Immature natural killer cell (primary cell): Measurements from ENCODE around the gene DDX52. TPM values are rescaled to one million over a fixed set of nuclear protein-coding genes. Genes with fewer than 3 reads are reported as not detected.
"Not testable (repeated sequence)": the region's sequence is repeated elsewhere in the genome, so short reads cannot be mapped to it uniquely, and the experiment has no call there.

Experiments used
- DNase-seq, 3 donors: peaks; one replicate each; pipeline ENCODE4 v3.0.0; 2022; ENCODE audit warnings: mixed read lengths in 1 of 3
- H3K27ac Mint-ChIP-seq, 6 donors: one replicate each; pipeline ENCODE4 v1.8.0; 2020; ENCODE audit warnings: mixed read lengths in 6 of 6, mild to moderate bottlenecking in 5 of 6, inconsistent platforms in 4 of 6, moderate library complexity in 3 of 6
- H3K27me3 Mint-ChIP-seq, 3 donors: one replicate each; pipeline ENCODE4 v1.8.0; 2020 to 2021; ENCODE audit warnings: low read depth in 3 of 3, mild to moderate bottlenecking in 3 of 3, mixed read lengths in 3 of 3, moderate library complexity in 3 of 3, inconsistent platforms in 1 of 3
- H3K36me3 Mint-ChIP-seq, 3 donors: one replicate each; pipeline ENCODE4 v1.8.0; 2020; ENCODE audit warnings: mixed read lengths in 3 of 3, inconsistent platforms in 2 of 3, mild to moderate bottlenecking in 2 of 3
- H3K4me1 Mint-ChIP-seq, 2 donors: one replicate each; pipeline ENCODE4 v1.8.0; 2020; ENCODE audit warnings: inconsistent platforms in 2 of 2, mild to moderate bottlenecking in 2 of 2, mixed read lengths in 2 of 2, moderate library complexity in 1 of 2
- H3K4me3 Mint-ChIP-seq, 5 donors: one replicate each; pipeline ENCODE4 v1.8.0; 2020; ENCODE audit warnings: mild to moderate bottlenecking in 5 of 5, mixed read lengths in 5 of 5, inconsistent platforms in 3 of 5, moderate library complexity in 3 of 5
- H3K9me3 Mint-ChIP-seq, 6 donors: one replicate each; pipeline ENCODE4 v1.8.0; 2020; ENCODE audit warnings: mild to moderate bottlenecking in 6 of 6, mixed read lengths in 6 of 6, inconsistent platforms in 4 of 6, moderate library complexity in 3 of 6
- polyA plus RNA-seq, 3 donors: library from polyadenylated mRNA; unstranded; fragments of 300-500 nt; fragmentation: Illumina TruSeq; gene quantifications; one replicate each; pipeline ENCODE4 v1.2.3, GENCODE V29; 2021

Gene DDX52
- polyA plus RNA-seq, result 10 to 100 TPM in 1 of 3 donors, 1 to 10 TPM in 2; 7.9 to 19.3 (median 9.3) TPM

- peak; percentile 85 to 87 (median 86) for DNase-seq
- Mint-ChIP-seq H3K27me3 (peaks cover 0 to 13% (median 7%) of the 10 kb centered on the region in 3 donors), H3K27ac (peak within 1 kb of the TSS; percentile 83 to 94 (median 93)), H3K4me1 (peaks cover 34 to 47% of the 10 kb centered on the region in 2 donors), H3K4me3 (peak within 1 kb of the TSS; percentile 93 to 97 (median 96)), H3K36me3 (peaks cover 10 to 14% (median 14%) of the 10 kb centered on the region in 3 donors), H3K9me3 (no peaks in the 10 kb centered on the region)
These were observed at the start of gene DDX52 for GRCh38 chr17:37643118-37643766. Gene DDX52, minus strand, starts transcription at chr17:37643446. Its CDS starts 26 bp downstream, at chr17:37643420.

- Mint-ChIP-seq H3K4me3 (no peak overlapping the region), H3K36me3 (no peaks in the 10 kb centered on the region), H3K27me3 (peaks cover 3 to 11% (median 6%) of the 10 kb centered on the region in 3 donors), H3K27ac (no peak overlapping the region), H3K9me3 (no peaks in the 10 kb centered on the region), H3K4me1 (no peaks in the 10 kb centered on the region)
- no peak for DNase-seq
These were observed 48.6 kb upstream of the DDX52 start for GRCh38 chr17:37691807-37692206.

DNA sequence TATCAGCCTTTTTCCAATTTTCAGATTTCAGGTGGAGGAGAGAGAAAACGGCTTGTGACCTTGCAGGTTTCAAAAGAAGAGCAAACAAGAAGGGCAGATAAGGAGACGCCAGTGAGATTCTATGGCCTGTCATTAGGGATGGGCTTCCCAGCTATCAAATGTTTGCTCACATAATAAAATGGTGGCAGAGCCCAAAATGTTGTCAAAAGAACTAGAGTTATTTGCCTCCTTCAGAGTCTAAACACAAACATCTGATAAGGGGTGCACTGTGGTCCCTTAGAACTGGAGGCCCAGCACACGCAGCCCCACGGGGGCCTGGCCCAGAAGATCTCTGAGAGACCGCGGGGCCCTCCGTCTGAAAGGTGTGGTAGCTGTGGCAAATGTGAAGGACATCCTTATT, 46.1 kb upstream of the DDX52 start:
- no peaks in the 10 kb centered on the region for H3K9me3 Mint-ChIP-seq
- H3K4me3 Mint-ChIP-seq, result no peak overlapping the region

DNA sequence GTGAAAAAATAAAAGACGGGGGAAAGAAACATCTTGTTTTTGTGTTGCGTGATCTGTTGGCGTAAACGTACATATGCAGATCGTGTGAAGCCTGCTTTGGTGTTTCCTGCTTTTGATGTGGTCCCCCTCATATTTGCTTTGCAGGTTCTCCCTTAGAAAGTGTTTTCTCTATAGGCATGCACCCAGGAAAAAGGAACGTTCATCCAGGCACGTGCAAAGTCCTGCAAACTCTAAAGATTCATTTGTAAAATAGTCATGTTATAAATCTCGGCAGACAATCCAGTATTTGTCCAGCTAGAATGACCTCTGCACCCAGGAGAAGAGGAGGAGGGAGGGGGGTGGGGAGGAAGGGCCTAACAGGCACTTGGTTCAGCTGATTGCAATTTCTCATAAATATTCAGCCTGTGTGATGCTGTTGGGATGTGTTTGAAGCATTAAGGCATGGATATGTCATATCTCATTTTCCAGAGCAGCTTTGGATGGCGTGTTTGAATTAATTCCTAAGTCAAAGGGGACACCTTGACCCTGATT, 40.3 kb upstream of the DDX52 start:
- H3K4me3 Mint-ChIP-seq, result no peak overlapping the region
- H3K27me3 Mint-ChIP-seq, result peaks cover 3 to 7% (median 6%) of the 10 kb centered on the region in 3 donors
- no peak for DNase-seq
- no peak overlapping the region for H3K27ac Mint-ChIP-seq
- no peaks in the 10 kb centered on the region for H3K4me1 Mint-ChIP-seq
- peaks cover 0 to under 1% (median 0%) of the 10 kb centered on the region in 3 donors for H3K36me3 Mint-ChIP-seq
- H3K9me3 Mint-ChIP-seq, result peaks cover 0 to 2% (median under 1%) of the 10 kb centered on the region in 6 donors

More for the DNA sequence above, 46.1 kb upstream of the DDX52 start:
- peaks cover 3 to 4% (median 4%) of the 10 kb centered on the region in 3 donors for H3K27me3 Mint-ChIP-seq
- H3K4me1 Mint-ChIP-seq, result no peaks in the 10 kb centered on the region
- H3K27ac Mint-ChIP-seq, result no peak overlapping the region
- H3K36me3 Mint-ChIP-seq, result no peaks in the 10 kb centered on the region
- no peak for DNase-seq

GRCh38 chr17:37682007-37682406, 38.8 kb upstream of the DDX52 start:
- peaks cover 0 to 5% (median 3%) of the 10 kb centered on the region in 6 donors for H3K9me3 Mint-ChIP-seq
- peaks cover 3 to 7% (median 6%) of the 10 kb centered on the region in 3 donors for H3K27me3 Mint-ChIP-seq
- peaks cover 0 to 2% (median 0%) of the 10 kb centered on the region in 3 donors for H3K36me3 Mint-ChIP-seq
- no peak overlapping the region for H3K27ac Mint-ChIP-seq
- H3K4me3 Mint-ChIP-seq, result no peak overlapping the region
- H3K4me1 Mint-ChIP-seq, result no peaks in the 10 kb centered on the region
- DNase-seq, result no peak

DNA sequence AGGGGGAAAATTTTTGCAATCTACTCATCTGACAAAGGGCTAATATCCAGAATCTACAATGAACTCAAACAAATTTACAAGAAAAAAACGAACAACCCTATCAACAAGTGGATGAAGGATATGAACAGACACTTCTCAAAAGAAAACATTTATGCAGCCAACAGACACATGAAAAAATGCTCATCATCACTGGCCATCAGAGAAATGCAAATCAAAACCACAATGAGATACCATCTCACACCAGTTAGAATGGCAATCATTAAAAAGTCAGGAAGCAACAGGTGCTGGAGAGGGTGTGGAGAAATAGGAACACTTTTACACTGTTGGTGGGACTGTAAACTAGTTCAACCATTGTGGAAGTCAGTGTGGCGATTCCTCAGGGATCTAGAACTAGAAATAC, 36.7 kb upstream of the DDX52 start:
- H3K27me3 Mint-ChIP-seq, result peaks cover 1 to 18% (median 8%) of the 10 kb centered on the region in 3 donors
- not testable (repeated sequence) for H3K9me3 Mint-ChIP-seq, H3K4me1 Mint-ChIP-seq, H3K27ac Mint-ChIP-seq, H3K4me3 Mint-ChIP-seq, H3K36me3 Mint-ChIP-seq, DNase-seq

DNA sequence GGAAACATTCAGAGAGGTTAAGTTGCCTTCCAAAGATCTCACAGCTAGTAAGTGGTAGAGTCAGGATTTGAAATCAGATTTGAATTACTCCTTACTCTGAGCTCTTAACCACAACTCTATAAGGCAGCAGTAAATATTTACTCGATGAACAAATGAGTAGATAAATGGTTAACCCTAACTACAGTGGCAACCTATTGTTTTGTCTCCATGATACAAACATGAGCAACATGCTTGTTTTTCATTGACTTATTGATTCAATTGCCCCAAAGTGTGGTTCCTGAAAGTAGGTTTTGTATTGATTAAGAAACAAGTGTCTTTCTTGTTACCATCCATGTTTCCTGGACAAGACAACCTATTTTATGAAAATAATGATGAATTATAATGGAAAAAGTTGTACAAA, 34.8 kb upstream of the DDX52 start:
- Mint-ChIP-seq H3K4me3 (no peak overlapping the region), H3K36me3 (peaks cover 0 to 2% (median 0%) of the 10 kb centered on the region in 3 donors), H3K9me3 (peaks cover 0 to 5% (median 3%) of the 10 kb centered on the region in 6 donors), H3K27ac (no peak overlapping the region), H3K27me3 (peaks cover 0 to 18% (median 6%) of the 10 kb centered on the region in 3 donors), H3K4me1 (no peaks in the 10 kb centered on the region)
- no peak for DNase-seq

- Mint-ChIP-seq H3K4me3 (no peak overlapping the region), H3K27me3 (peaks cover 0 to 18% (median 6%) of the 10 kb centered on the region in 3 donors), H3K27ac (no peak overlapping the region), H3K4me1 (no peaks in the 10 kb centered on the region), H3K9me3 (peaks cover 0 to 5% (median 3%) of the 10 kb centered on the region in 6 donors), H3K36me3 (peaks cover 0 to 2% (median 0%) of the 10 kb centered on the region in 3 donors)
- DNase-seq, result no peak
These were observed 33.8 kb upstream of the DDX52 start for GRCh38 chr17:37677021-37677420.

DNA sequence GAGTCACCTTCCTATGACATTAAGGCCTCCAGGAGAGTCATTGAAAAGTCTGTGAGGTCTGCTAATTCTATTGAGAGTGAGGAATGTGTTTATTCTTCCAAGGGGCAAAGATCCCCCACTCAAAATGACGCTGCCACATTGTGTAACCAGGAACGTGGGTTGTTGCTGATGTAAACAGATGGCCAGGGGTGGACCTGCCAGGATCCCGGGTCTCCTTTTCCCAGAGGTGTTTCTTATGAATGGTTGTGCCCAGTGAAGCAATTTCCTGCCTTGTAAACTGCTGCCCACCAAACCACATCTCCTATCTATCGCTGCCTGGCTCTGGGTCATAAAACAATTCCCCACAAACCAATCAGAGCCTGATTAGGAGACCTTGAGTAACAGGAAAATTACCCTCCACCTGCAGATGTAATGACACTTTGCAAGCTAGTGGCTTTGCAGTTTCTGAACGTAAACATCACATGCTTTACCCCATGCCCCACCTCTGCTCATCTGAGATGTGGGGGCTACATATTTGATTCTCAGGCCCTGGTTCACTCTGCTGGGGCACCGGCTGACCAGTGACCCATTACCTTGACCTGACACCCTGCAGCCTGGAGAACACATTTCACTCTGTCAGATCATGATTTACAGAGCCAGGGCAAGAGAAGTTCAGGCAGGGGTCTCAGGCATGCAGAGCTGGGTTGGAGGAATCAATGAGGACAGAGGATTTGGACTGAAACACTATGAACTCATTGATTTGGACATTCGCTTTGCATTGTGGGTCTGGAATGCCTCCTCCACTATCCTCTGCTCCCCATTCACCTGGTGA, 33.1 kb upstream of the DDX52 start:
- peaks cover 0 to 14% (median 7%) of the 10 kb centered on the region in 3 donors for H3K27me3 Mint-ChIP-seq
- H3K4me3 Mint-ChIP-seq, result no peak overlapping the region
- peaks cover 0 to 2% (median 0%) of the 10 kb centered on the region in 3 donors for H3K36me3 Mint-ChIP-seq
- no peak overlapping the region for H3K27ac Mint-ChIP-seq
- peaks cover 0 to 5% (median 3%) of the 10 kb centered on the region in 6 donors for H3K9me3 Mint-ChIP-seq
- H3K4me1 Mint-ChIP-seq, result no peaks in the 10 kb centered on the region
- DNase-seq, result no peak

DNA sequence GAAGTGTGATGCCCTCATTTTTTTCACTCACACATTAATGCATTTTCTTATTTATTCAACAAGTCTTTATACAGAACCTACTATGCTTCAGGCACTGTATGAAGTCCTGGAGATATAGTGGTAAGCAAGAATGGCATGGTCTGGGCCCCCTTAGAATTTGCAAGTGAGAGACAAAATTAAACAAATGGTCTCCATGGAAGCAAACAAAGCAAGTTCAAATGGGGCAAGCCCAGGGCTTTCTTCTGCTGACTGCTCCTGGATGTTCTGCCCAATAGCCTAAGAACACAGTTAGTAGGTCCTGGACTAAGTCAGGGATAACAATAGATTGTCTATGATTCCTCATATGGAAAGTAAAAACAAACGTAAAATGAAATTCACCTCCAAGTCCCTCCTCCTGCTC, 31.3 kb upstream of the DDX52 start:
- no peak overlapping the region for H3K4me3 Mint-ChIP-seq
- no peaks in the 10 kb centered on the region for H3K4me1 Mint-ChIP-seq
- peaks cover 0 to 5% (median 3%) of the 10 kb centered on the region in 6 donors for H3K9me3 Mint-ChIP-seq
- peaks cover 0 to 14% (median 7%) of the 10 kb centered on the region in 3 donors for H3K27me3 Mint-ChIP-seq
- no peak for DNase-seq
- peaks cover 0 to 2% (median 0%) of the 10 kb centered on the region in 3 donors for H3K36me3 Mint-ChIP-seq
- H3K27ac Mint-ChIP-seq, result no peak overlapping the region

DNA sequence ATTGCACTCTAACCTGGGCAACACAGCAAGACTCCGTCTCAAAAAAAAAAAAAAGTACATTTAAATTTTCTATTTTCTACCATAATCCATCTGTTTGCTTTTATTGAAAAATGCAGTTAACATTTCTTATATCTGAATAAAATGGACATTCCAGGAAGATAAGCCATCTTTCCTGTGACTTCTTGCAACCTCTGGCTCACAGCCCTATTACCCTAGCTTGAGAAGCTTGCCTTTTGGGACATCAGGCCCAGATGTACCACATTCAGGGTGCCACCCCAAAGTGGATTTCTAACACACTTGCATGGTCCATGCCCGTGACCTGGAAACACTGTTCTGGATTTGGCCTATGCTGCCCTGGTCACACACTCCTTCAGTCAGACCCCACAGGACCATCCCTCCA, 30.1 kb upstream of the DDX52 start:
- DNase-seq, result no peak
- H3K9me3 Mint-ChIP-seq, result peaks cover 0 to 2% (median under 1%) of the 10 kb centered on the region in 6 donors
- H3K27ac Mint-ChIP-seq, result no peak overlapping the region
- H3K27me3 Mint-ChIP-seq, result peaks cover 0 to 11% (median 3%) of the 10 kb centered on the region in 3 donors
- H3K4me3 Mint-ChIP-seq, result no peak overlapping the region
- peaks cover 0 to 1% (median 0%) of the 10 kb centered on the region in 3 donors for H3K36me3 Mint-ChIP-seq
- no peaks in the 10 kb centered on the region for H3K4me1 Mint-ChIP-seq

GRCh38 chr17:37672548-37673078, 29.4 kb upstream of the DDX52 start:
- no peaks in the 10 kb centered on the region for H3K4me1 Mint-ChIP-seq
- no peaks in the 10 kb centered on the region for H3K36me3 Mint-ChIP-seq
- no peak overlapping the region for H3K4me3 Mint-ChIP-seq
- H3K9me3 Mint-ChIP-seq, result no peaks in the 10 kb centered on the region
- H3K27me3 Mint-ChIP-seq, result peaks cover 0 to 11% (median 3%) of the 10 kb centered on the region in 3 donors
- H3K27ac Mint-ChIP-seq, result no peak overlapping the region
- DNase-seq, result no peak

GRCh38 chr17:37671824-37672547, 28.7 kb upstream of the DDX52 start:
- Mint-ChIP-seq H3K4me3 (no peak overlapping the region), H3K9me3 (no peaks in the 10 kb centered on the region), H3K27ac (no peak overlapping the region), H3K4me1 (no peaks in the 10 kb centered on the region), H3K36me3 (no peaks in the 10 kb centered on the region), H3K27me3 (peaks cover 0 to 10% (median 3%) of the 10 kb centered on the region in 3 donors)
- no peak for DNase-seq
